ENCODE measurements around the gene ZFYVE9. TPM values are rescaled to one million over a fixed set of nuclear protein-coding genes. Genes with fewer than 3 reads are reported as not detected.
A peak's percentile ranks its signal among the peaks of the same experiment; 100 is the strongest.

The ZFYVE9 gene
- total and polyA plus RNA-seq, 2 of the 13 experiments (the other 11 are each of a cell fraction or from before 2014, with no cell fraction given) = 9.2 to 19.8 TPM

GRCh38 chr1:52296345-52296744 is 154.5 kb downstream of the ZFYVE9 start (continued):
- TF ChIP-seq ZNF747 (CRISPR knock-in tag; IDR thresholded peaks at IDR 0.05; ENCODE audit: borderline replicate concordance) = no peak
- TF ChIP-seq ZNF503 (CRISPR knock-in tag; IDR thresholded peaks at IDR 0.05) = no peak
- no peak for TF ChIP-seq ZNF530 (CRISPR knock-in tag; IDR thresholded peaks at IDR 0.05; ENCODE audit: low read depth)
- no peak for TF ChIP-seq MLX (CRISPR knock-in tag; IDR thresholded peaks at IDR 0.05)
- no peak for TF ChIP-seq FIP1L1 (IDR thresholded peaks at IDR 0.05; ENCODE audit: borderline replicate concordance, insufficient read depth, low read depth, low read length)
- no peak for TF ChIP-seq ZFP37 (CRISPR knock-in tag; IDR thresholded peaks at IDR 0.05; ENCODE audit: borderline replicate concordance)
- TF ChIP-seq ZNF576 (CRISPR knock-in tag; IDR thresholded peaks at IDR 0.05) = no peak
- no peak for TF ChIP-seq SP140L (CRISPR knock-in tag; IDR thresholded peaks at IDR 0.05; ENCODE audit: borderline replicate concordance)
- TF ChIP-seq ZNF382 (CRISPR knock-in tag; IDR thresholded peaks at IDR 0.05; ENCODE audit: borderline replicate concordance) = no peak
- no peak for TF ChIP-seq ZNF235 (CRISPR knock-in tag; IDR thresholded peaks at IDR 0.05; ENCODE audit: borderline replicate concordance)
- TF ChIP-seq STAG1 (CRISPR knock-in tag; IDR thresholded peaks at IDR 0.05) = peak; percentile 84
- no peak for TF ChIP-seq HDAC6 (IDR thresholded peaks at IDR 0.05; ENCODE audit: low read depth, low read length)
- no peak for TF ChIP-seq TBL1XR1 (IDR thresholded peaks at IDR 0.05; ENCODE audit: borderline replicate concordance, low read length, partially characterized antibody)
- TF ChIP-seq LCORL (IDR thresholded peaks at IDR 0.05) = no peak
- no peak for TF ChIP-seq LCORL (CRISPR knock-in tag; IDR thresholded peaks at IDR 0.05)
- TF ChIP-seq AKAP8 (CRISPR knock-in tag; IDR thresholded peaks at IDR 0.05) = no peak
- no peak for TF ChIP-seq ZNF784 (CRISPR knock-in tag; IDR thresholded peaks at IDR 0.05; ENCODE audit: borderline replicate concordance)
- TF ChIP-seq TFE3 (CRISPR knock-in tag; IDR thresholded peaks at IDR 0.05) = no peak
- TF ChIP-seq KDM6A (CRISPR knock-in tag; IDR thresholded peaks at IDR 0.05; ENCODE audit: low read depth) = no peak
- peak; percentile 21; the same call in 1 of the 2 replicates for TF ChIP-seq ARID5B (CRISPR knock-in tag; IDR thresholded peaks at IDR 0.05)
- no peak for TF ChIP-seq PREB (CRISPR knock-in tag; IDR thresholded peaks at IDR 0.05)

Data from HepG2 (cell line).